Endothelial cell of hepatic sinusoid (primary cell): ENCODE results near the gene TAGLN3.

Experiments
- in situ Hi-C: cut with HindIII; loops from 2 replicates; pipeline ENCODE4 v1.10.0; 2017; ENCODE audit warnings: low sequenced_read_pairs

The TAGLN3 gene

DNA sequence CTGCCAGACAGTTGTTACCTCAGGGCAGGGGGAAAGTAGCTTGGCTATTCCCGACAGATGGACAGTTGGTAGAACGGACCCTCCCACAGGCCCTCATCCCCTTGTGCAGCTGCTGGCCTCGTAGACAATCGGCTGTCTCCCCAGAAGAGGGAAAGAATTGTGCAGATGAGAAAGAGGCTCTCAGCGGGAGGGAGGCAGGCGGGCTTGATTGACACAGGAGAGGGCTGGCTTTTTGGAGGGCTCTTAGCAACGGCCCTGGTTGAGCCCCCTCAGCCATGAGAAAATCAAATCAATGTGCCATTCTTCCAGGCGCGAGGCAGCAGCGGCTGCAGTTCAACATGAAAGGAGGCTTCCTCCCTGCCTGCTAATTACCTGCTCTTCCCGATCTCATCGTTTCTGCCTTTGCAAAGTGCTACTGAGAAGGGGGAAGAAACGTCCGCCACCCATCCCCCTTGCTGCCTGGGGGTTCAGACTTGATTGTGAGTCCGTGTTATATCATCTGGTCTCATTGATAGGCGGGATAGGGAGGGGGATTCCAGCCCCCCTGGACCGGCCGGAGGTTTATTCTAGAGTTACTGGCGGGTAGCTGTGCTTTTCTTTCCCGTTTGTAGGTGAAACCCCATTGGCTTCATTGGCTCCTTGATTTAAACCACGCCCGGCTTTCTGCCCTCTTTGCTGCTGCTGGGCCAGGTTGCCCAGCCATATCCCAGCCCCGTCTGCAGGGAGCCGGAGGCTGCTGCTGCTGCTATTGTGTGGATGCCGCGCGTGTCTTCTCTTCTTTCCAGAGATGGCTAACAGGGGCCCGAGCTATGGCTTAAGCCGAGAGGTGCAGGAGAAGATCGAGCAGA is at the start of gene TAGLN3:
TAGLN3 (plus strand) TSS at position 287 of the 848 bp plus-strand sequence; CDS start at position 788, 501 bp downstream.
- in situ Hi-C loops = no loop called here

GRCh38 chr3:111949712-111950111 is 49.0 kb upstream of the TAGLN3 start:
- in situ Hi-C loops = no loop called here

GRCh38 chr3:111951032-111951431 is 47.7 kb upstream of the TAGLN3 start:
- in situ Hi-C loops = no loop called here

- in situ Hi-C loops = no loop called here
Measured at GRCh38 chr3:111952086-111952485, 46.6 kb upstream of the TAGLN3 start.

DNA sequence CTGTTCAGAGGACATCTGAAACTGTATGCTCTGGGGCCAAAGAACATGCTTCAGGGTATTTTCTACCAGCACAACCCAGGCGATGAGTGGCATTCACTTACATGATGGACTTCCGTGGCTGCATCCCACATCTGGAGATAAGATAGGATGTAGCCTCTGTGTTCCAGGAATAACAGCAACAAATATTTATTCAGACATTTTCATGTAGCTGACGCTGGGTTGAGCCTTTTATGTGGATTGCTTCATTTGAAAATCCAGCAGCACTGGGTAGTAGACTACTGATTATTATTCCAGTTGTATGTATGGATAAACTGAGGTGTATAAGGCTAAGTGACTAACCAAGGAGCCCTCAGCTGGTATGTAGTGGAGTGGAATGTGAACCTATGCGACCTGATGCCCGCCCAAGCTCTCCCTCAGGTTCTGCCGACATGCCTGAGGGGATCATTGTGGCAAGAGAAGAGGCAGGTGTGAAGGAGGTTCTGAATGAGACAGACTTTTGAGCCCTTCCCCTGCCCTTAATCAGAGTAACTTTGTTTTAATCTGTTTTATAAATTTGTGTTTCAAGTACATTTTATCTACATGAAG is 45.8 kb upstream of the TAGLN3 start:
- in situ Hi-C loops = no loop called here

DNA sequence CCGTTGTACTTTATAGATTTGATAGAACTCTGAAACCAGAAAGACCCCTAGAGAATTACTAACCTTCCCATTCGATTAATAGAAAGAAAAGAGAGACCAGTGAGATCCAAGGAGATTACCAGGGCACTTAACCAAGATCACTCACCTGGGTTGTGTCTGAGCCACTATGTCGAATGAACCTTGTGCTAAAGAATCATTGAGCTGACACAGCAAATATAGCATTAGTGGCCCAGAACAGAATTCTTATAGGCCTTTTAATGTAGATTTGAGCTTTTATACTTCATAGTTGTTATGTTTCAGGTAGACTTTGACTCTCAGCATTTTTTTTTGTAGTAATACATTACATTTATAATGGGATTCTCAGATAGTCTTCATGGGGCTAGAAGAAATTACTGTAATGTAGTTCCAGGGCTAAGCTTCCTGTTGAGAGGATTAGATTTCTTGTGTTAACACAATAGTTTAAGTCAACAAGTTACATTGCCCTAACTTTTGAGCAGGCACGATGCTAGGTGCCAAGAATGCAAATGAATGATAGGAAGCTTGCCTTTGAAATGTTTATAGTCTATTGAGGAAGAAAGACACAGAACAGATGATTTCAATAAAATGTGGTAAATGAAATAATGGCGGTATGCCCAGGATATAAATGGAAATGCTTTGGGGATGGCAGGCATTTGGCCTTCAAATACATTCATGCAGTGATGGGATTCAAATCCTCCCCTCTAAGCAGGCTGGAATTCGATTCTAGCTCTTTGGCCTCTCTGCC is 44.3 kb upstream of the TAGLN3 start:
- in situ Hi-C loops = no loop called here

DNA sequence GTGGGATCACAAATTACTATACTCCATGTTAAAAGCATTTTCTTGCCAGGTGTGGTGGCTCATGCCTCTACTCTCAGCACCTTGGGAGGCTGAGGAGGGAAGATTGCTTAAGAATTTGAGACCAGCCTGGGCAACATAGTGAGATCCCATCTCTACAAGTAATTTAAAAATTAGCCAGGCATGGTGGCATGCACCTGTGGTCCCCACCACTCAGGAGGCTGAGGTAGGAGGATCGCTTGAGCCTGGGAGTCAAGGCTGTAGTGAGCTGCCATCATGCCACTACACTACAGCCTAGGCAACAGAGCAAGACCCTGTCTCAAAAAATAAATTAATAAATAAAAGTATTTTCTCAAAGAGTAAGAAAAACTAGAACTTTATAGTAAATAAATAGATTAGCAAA is 42.8 kb upstream of the TAGLN3 start:
- in situ Hi-C loops = no loop called here

- in situ Hi-C loops = no loop called here
Measured at GRCh38 chr3:111956449-111956848, 42.3 kb upstream of the TAGLN3 start.

DNA sequence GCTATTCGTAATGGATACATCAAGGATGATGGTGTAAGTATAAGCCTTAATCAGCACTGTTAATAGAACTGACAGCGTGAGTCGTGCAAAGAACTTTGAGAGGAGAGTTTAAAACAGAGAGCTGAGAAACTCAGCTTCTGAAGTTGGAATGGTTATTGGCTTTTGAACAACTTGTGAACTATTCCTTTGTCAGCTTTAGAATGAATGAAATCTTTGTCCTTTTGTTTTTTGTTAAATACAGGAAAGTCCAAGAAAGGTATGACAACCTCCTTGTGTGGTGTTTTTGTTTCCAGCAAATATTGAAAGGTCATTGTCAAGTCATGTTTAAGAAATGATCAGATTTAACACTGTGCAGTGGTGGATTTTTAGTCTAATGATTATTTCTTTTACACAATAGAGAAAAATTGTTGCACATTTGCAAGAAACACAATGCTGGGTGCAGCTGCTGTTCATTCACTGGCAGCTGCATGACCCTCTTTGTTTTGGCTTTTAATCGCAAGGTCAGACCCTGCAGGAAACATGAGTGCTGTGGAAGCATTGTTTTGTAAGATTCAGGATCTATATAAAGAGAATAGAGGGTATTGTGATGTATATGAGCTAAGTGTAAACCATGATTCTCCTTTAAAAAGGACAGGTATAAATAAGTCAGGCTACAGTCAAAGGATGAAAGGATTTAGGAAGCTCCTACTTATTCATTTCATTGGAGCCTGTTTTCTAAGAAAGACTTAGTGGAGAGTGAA is 41.6 kb upstream of the TAGLN3 start:
- in situ Hi-C loops = no loop called here

GRCh38 chr3:111961461-111962164 is 37.1 kb upstream of the TAGLN3 start:
- in situ Hi-C loops = no loop called here

- in situ Hi-C loops = no loop called here
Measured at GRCh38 chr3:111963424-111963823, 35.3 kb upstream of the TAGLN3 start.

- in situ Hi-C loops = loop anchor here (5.0 kb wide), 2 partner anchors 93 to 248 kb away; no protein-coding TSS in a partner anchor
Measured at GRCh38 chr3:111965484-111965883, 33.2 kb upstream of the TAGLN3 start.

- in situ Hi-C loops = loop anchor here (5.0 kb wide), 2 partner anchors 95 to 250 kb away; no protein-coding TSS in a partner anchor
Measured at GRCh38 chr3:111967068-111967467, 31.7 kb upstream of the TAGLN3 start.

- in situ Hi-C loops = loop anchor here (5.0 kb wide), 2 partner anchors 95 to 250 kb away; no protein-coding TSS in a partner anchor
Measured at GRCh38 chr3:111967651-111968274, 31.0 kb upstream of the TAGLN3 start.

DNA sequence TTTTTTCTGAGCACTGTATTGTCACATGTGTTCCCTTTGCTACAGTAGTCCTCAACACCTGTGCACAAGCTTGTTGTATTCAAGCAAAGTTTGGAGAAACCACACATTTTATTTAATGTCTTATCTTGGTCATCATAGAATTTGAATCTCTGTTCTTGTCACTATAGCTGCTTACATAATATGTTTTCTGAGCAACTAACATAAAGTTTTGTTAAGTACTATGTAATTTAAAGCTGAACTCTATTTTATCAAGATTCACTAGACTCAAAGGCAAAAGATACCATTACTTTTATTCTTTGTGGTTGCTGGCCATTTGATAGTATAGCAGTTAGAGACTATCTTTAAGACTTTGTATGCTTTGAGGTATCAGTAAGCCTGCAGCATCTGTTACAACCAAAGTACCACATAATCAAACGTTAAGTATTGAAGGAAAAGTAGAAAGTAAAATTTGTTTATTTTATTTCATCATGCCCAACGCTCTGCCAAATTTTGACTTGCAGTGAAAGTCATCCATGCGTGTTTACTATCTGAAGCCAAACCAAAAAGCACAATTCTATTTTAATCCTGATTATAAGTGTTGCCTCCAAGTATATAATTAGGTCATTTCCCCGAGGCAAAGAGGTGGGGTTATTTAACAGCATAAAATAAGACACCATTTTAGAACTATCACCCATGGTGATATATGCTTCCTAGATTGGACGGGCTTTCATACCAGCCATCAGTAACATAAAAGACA is 30.2 kb upstream of the TAGLN3 start:
- in situ Hi-C loops = loop anchor here (5.0 kb wide), 2 partner anchors 96 to 251 kb away; no protein-coding TSS in a partner anchor

GRCh38 chr3:111970376-111970775 is 28.3 kb upstream of the TAGLN3 start:
- in situ Hi-C loops = no loop called here

DNA sequence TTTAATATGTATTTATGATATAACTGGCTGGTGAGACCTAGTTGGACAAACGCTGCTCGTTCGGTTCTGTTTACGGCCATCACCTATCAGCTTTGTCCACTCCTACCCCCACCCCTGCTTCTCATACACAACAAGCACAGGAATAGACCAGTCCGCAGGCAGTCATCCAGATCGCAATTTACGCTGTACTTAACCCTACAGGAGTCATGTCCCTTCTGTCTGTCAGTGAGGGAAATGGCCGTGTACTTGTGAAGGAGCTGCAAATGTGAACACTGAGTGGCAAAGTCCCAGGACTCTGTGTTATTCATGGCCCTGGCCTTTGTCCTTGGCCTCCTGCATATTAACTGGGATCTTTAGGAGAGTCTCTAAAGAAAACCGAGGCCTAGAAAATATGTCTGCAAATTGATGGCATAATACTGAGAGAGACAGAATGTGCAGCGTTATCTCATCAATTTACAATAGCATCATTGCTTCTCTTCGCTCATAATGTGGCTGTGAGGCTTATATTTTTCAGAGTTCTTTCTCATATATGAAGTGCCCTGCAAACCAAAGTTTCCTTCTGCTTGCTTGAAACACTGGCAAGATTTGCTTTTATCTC is 27.1 kb upstream of the TAGLN3 start:
- in situ Hi-C loops = no loop called here

DNA sequence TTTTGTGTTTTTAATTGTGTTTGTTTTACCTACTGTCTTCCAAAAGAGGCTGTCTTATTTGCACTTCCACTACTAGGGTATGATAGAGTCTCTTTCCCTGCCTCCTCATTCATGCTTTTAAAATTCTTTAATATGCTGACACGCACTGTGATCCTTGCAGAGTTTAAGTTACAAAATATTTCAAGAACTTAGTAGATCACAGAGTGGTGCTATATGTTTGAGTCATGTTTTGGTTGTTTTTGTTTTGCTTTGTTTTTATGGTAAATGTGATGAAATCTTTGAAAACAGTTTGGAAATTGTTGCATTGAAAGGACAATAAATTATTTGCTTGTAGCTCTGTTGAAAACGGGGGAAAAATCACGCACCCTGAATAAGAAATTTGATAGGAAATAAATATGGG is 25.8 kb upstream of the TAGLN3 start:
- in situ Hi-C loops = no loop called here

- in situ Hi-C loops = no loop called here
Measured at GRCh38 chr3:111975131-111975530, 23.6 kb upstream of the TAGLN3 start.
